GM21576 (cell line): ENCODE measurements around the gene TANC1.
"Not testable (repeated sequence)": the region's sequence is repeated elsewhere in the genome, so short reads cannot be mapped to it uniquely, and the experiment has no call there.

Experiments
- ATAC-seq: cut with Tn5 transposase; IDR thresholded peaks from one replicate; pipeline ENCODE4 v1.9.1; 2021; ENCODE audit warnings: mild to moderate bottlenecking, moderate library complexity; ENCODE audit not compliant: unreplicated experiment

Gene TANC1

GRCh38 chr2:159082119-159082518, 113.7 kb downstream of the TANC1 start:
- no peak for ATAC-seq

- ATAC-seq = no peak
Observed at GRCh38 chr2:159084384-159085370, 116.2 kb downstream of the TANC1 start.

- ATAC-seq = no peak
Observed at GRCh38 chr2:159086342-159086741, 117.9 kb downstream of the TANC1 start.

- ATAC-seq = no peak
Observed at GRCh38 chr2:159086826-159087225, 118.4 kb downstream of the TANC1 start.

GRCh38 chr2:159088906-159089305, 120.5 kb downstream of the TANC1 start:
- no peak for ATAC-seq

GRCh38 chr2:159089543-159089942, 121.1 kb downstream of the TANC1 start:
- ATAC-seq = no peak

- peak; percentile 67 for ATAC-seq
Observed at GRCh38 chr2:159090514-159091201, 122.2 kb downstream of the TANC1 start.

- ATAC-seq = no peak
Observed at GRCh38 chr2:159091381-159091780, 122.9 kb downstream of the TANC1 start.

GRCh38 chr2:159091976-159092375, 123.5 kb downstream of the TANC1 start:
- peak; percentile 60 for ATAC-seq

- no peak for ATAC-seq
Observed at GRCh38 chr2:159093497-159093896, 125.1 kb downstream of the TANC1 start.

GRCh38 chr2:159094173-159094737, 125.8 kb downstream of the TANC1 start:
- ATAC-seq = no peak

- no peak for ATAC-seq
Observed at GRCh38 chr2:159095813-159096212, 127.4 kb downstream of the TANC1 start.

- ATAC-seq = not testable (repeated sequence)
Observed at GRCh38 chr2:159096302-159096855, 127.9 kb downstream of the TANC1 start.

- no peak for ATAC-seq
Observed at GRCh38 chr2:159096901-159097300, 128.5 kb downstream of the TANC1 start.

- no peak for ATAC-seq
Observed at GRCh38 chr2:159098361-159098760, 129.9 kb downstream of the TANC1 start.

GRCh38 chr2:159098921-159099411, 130.5 kb downstream of the TANC1 start:
- peak; percentile 53 for ATAC-seq

- no peak for ATAC-seq
Observed at GRCh38 chr2:159101755-159102489, 133.5 kb downstream of the TANC1 start.

GRCh38 chr2:159103411-159103810, 135.0 kb downstream of the TANC1 start:
- no peak for ATAC-seq

- ATAC-seq = no peak
Observed at GRCh38 chr2:159106109-159106508, 137.7 kb downstream of the TANC1 start.

GRCh38 chr2:159108181-159108893, 139.9 kb downstream of the TANC1 start:
- ATAC-seq = no peak
